AG08396 (cell line): Measurements from ENCODE around the gene GPX8.

Source experiments
- DNase-seq: peaks from one replicate; pipeline ENCODE4 v3.0.0; 2012; ENCODE audit warnings: low spot score, mixed read lengths

Gene GPX8

DNA sequence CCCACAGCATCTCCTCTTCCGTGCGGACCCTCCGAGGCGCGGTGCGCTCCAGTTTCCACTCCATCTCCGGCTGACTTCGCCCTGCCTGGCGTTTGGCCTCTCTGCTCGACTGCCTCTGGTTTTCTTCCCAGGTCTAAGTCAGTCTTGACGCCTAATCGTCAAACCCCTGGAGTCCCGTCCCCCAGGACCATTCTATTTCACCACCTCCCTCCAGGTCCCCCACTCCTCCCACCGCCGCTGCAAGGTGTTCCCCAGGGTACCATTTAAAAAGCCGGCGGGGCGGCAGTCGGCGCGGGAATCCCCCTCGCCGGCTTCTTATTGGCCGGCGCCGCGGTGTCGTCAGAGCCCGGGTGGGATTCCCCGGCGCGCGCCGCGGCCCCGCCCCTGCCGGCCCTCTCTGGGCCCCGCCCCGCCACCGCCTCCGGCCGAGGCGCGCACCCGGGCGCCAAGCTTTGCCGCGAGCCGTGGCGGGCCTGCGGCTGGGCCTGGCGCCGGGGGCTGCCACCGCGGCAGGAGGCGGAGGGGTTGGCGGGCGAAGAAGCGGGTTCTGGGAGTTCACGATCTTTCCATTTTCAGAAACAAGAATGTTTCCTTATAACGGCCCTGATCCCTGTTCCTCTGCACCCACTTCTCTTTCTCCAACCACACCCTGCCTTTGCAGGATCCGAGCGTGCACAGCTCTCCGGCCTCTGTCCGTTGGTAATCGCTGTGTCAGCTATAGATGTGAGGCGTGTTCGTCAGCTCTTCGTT lies 13.1 kb downstream of the GPX8 start, which contains the start of gene CDC20B:
TSS of gene CDC20B (minus strand) at position 241 of the 750 bp plus-strand sequence. CDS start at position 64, 177 bp downstream.
- DNase-seq = peak; percentile 95

- no peak for DNase-seq
These were observed 13.8 kb downstream of the GPX8 start for GRCh38 chr5:55173687-55174230.

DNA sequence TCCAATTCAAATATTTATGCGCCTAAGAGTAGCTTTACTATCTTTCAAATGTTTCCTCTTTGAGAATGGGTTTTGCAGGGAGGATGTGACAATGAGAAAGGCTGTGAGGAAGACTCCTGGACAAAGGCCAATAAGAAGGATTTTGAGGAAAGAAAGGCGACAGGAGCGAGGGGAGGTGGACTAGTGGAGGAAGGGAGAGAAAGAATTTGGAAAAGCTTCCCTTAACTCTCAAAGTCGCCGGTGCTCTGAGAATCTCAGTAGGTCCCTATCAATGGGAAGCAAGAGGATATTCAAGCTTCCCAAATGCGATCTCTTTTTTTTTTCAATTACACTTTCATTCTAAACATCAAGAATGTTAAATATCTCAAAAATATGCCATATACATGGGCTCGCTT lies 15.8 kb downstream of the GPX8 start:
- no peak for DNase-seq

- DNase-seq = peak; percentile 37
These were observed 16.3 kb downstream of the GPX8 start for GRCh38 chr5:55176176-55176818.

DNA sequence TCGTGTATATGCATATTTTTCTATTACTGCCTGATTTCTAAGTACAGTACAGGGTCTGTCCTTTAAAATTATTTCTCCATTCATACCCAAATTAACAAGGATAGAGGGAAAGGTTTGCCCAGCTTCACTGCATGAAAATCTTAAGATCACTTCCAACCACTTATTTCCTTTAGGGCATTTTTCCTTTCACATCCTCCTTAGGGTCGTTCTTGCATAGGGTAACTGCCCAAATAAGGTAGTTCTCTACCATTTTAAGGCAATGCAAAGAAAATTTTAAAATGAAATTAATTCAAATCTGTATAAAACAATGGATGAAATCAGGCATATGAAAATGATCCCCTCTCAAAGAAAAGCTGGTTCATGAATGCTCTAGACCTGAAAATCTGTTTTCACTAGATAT lies 17.1 kb downstream of the GPX8 start:
- DNase-seq = no peak

GRCh38 chr5:55180016-55180415 lies 20.0 kb downstream of the GPX8 start:
- DNase-seq = no peak

DNA sequence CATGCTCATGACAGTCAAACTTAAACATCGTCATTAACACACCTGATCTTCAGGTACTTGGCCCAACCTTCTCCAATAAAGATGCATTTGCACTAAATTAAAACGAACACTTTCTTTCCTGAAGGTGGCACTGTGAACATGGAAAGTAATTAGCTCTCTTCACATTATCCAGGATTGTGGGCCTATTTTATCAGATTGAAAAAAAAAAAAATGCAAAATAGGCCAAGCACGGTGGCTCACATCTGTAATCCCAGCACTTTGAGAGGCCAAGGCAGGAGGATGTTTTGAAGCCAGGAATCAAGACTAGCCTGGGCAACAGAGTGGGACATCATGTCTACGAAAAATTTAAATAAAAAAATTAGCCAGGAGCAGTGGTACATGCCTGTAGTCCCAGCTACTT lies 27.4 kb downstream of the GPX8 start:
- DNase-seq = no peak

DNA sequence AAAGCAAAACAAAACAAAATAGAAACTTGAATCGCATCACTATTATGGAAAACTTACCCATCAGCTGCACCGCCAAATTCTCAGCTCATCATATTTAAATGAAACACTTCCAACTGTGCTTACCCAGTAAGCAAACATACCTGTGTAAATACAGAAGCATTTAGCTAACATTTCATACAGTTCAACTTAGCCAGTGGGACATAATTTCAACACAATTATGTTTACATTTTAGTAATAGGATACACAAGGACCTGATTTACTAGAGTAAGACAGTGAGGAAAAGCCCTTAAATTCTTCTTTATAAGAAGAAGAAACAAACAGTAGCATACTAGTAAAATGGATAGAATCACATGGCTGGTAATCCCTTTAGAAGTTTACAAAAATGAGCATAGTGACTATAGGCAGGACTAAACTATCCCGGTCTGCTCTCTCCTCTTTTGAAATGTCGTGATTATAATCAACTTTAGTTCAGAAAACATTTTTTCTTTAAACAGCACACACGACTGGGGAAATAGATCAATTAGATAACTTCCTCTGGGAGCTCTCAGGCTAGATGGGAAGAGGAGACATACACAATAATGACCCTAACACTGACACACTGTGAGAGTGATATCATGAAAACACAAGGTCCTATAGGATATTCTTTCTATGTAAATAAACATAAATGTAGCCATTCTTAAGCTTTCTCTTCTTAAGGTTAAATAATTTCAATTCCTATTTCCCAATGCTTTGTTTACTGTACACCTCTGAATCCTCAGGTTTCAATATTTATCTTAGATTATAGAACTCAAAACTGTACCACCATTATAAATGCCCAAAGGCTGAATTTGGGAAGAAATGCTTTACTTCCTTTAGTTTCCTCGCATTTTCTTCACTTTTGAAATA lies 28.9 kb downstream of the GPX8 start:
- no peak for DNase-seq

GRCh38 chr5:55191165-55191564 lies 31.2 kb downstream of the GPX8 start:
- DNase-seq = no peak

GRCh38 chr5:55205001-55205400 lies 45.0 kb downstream of the GPX8 start:
- no peak for DNase-seq

DNA sequence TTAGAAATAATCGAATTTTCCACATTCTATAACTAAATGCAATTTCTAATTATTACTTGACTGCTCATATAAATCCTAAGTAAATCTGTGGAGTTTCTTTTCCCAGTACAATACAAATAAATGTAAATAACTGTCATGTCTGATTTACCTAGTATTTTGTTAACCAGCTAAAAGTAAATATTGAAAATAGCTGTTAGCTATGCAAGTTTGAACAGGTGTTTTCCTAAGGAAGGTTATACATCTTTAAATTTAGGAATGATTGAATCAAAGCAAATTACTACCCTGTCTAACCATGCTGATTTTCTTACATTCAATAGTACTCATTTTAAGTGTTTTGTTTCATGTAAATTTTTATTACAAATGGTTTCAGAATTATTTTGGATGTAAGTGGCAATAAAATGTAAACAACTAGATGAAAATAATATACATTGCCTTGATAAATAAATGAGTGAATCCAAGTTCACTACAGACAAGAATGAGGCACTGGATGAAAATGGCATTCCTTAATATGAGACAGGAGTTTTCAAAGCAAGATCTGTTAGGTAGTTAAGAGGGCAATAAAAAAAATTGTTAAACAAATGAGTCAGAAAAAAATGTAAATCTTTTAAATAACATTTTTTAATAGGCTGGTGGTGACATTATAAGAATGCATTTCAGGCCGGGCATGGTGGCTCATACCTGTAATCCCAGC lies 51.4 kb downstream of the GPX8 start:
- DNase-seq = no peak
